ENCODE measurements around the gene ENOX1. TPM values are rescaled to one million over a fixed set of nuclear protein-coding genes. Genes with fewer than 3 reads are reported as not detected.
"Not testable (repeated sequence)": the region's sequence is repeated elsewhere in the genome, so short reads cannot be mapped to it uniquely, and the experiment has no call there.

Gene ENOX1
- total RNA-seq, 1 donor from 2014 or later: 2.0 TPM

GRCh38 chr13:43357564-43357963 lies 429.2 kb downstream of the ENOX1 start:
- Mint-ChIP-seq H3K9me3 (ENCODE audit: low read depth) (no peaks in the 10 kb centered on the region), H3K27me3 (ENCODE audit: low read depth) (no peaks in the 10 kb centered on the region), H3K4me3 (ENCODE audit: unreplicated experiment) (no peak overlapping the region), H3K4me1 (ENCODE audit: low read depth) (peaks cover 12% of the 10 kb centered on the region), H3K27ac (ENCODE audit: unreplicated experiment) (no peak overlapping the region), H3K36me3 (ENCODE audit: low read depth) (peaks cover 1% of the 10 kb centered on the region)
- no peak for DNase-seq (ENCODE audit: low spot score)
- no peak for TF ChIP-seq CTCF (IDR thresholded peaks at IDR 0.05)

GRCh38 chr13:43356567-43356966 lies 430.2 kb downstream of the ENOX1 start:
- DNase-seq (ENCODE audit: low spot score): no peak
- H3K4me1 Mint-ChIP-seq (ENCODE audit: low read depth): peaks cover 12% of the 10 kb centered on the region
- H3K36me3 Mint-ChIP-seq (ENCODE audit: low read depth): peaks cover 1% of the 10 kb centered on the region
- H3K27ac Mint-ChIP-seq (ENCODE audit: unreplicated experiment): no peak overlapping the region
- no peak for TF ChIP-seq CTCF (IDR thresholded peaks at IDR 0.05)
- no peaks in the 10 kb centered on the region for H3K9me3 Mint-ChIP-seq (ENCODE audit: low read depth)
- no peak overlapping the region for H3K4me3 Mint-ChIP-seq (ENCODE audit: unreplicated experiment)
- no peaks in the 10 kb centered on the region for H3K27me3 Mint-ChIP-seq (ENCODE audit: low read depth)

- no peak overlapping the region for H3K27ac Mint-ChIP-seq (ENCODE audit: unreplicated experiment)
- peaks cover 1% of the 10 kb centered on the region for H3K36me3 Mint-ChIP-seq (ENCODE audit: low read depth)
- peaks cover 8% of the 10 kb centered on the region for H3K4me1 Mint-ChIP-seq (ENCODE audit: low read depth)
- H3K27me3 Mint-ChIP-seq (ENCODE audit: low read depth): no peaks in the 10 kb centered on the region
- TF ChIP-seq CTCF (IDR thresholded peaks at IDR 0.05): no peak
- no peaks in the 10 kb centered on the region for H3K9me3 Mint-ChIP-seq (ENCODE audit: low read depth)
- no peak for DNase-seq (ENCODE audit: low spot score)
- no peak overlapping the region for H3K4me3 Mint-ChIP-seq (ENCODE audit: unreplicated experiment)
Measured at GRCh38 chr13:43355774-43356173, 431.0 kb downstream of the ENOX1 start.

- no peak for TF ChIP-seq CTCF (IDR thresholded peaks at IDR 0.05)
- H3K4me1 Mint-ChIP-seq (ENCODE audit: low read depth): peaks cover 6% of the 10 kb centered on the region
- no peaks in the 10 kb centered on the region for H3K9me3 Mint-ChIP-seq (ENCODE audit: low read depth)
- H3K36me3 Mint-ChIP-seq (ENCODE audit: low read depth): peaks cover 1% of the 10 kb centered on the region
- no peaks in the 10 kb centered on the region for H3K27me3 Mint-ChIP-seq (ENCODE audit: low read depth)
- DNase-seq (ENCODE audit: low spot score): no peak
- no peak overlapping the region for H3K4me3 Mint-ChIP-seq (ENCODE audit: unreplicated experiment)
- no peak overlapping the region for H3K27ac Mint-ChIP-seq (ENCODE audit: unreplicated experiment)
Measured at GRCh38 chr13:43354153-43354945, 432.4 kb downstream of the ENOX1 start.

- no peak for DNase-seq (ENCODE audit: low spot score)
- no peak overlapping the region for H3K27ac Mint-ChIP-seq (ENCODE audit: unreplicated experiment)
- no peaks in the 10 kb centered on the region for H3K27me3 Mint-ChIP-seq (ENCODE audit: low read depth)
- H3K9me3 Mint-ChIP-seq (ENCODE audit: low read depth): no peaks in the 10 kb centered on the region
- H3K4me3 Mint-ChIP-seq (ENCODE audit: unreplicated experiment): no peak overlapping the region
- H3K4me1 Mint-ChIP-seq (ENCODE audit: low read depth): peaks cover 6% of the 10 kb centered on the region
- H3K36me3 Mint-ChIP-seq (ENCODE audit: low read depth): peaks cover 1% of the 10 kb centered on the region
- no peak for TF ChIP-seq CTCF (IDR thresholded peaks at IDR 0.05)
Measured at GRCh38 chr13:43353631-43354030, 433.1 kb downstream of the ENOX1 start.

- H3K27ac Mint-ChIP-seq (ENCODE audit: unreplicated experiment); H3K36me3 Mint-ChIP-seq (ENCODE audit: low read depth); H3K4me1 Mint-ChIP-seq (ENCODE audit: low read depth); H3K27me3 Mint-ChIP-seq (ENCODE audit: low read depth); H3K9me3 Mint-ChIP-seq (ENCODE audit: low read depth); DNase-seq (ENCODE audit: low spot score); H3K4me3 Mint-ChIP-seq (ENCODE audit: unreplicated experiment): not testable (repeated sequence)
Measured at GRCh38 chr13:43351612-43352011, 435.2 kb downstream of the ENOX1 start.
